ENCODE results near the gene MEGF6. TPM values are rescaled to one million over a fixed set of nuclear protein-coding genes. Genes with fewer than 3 reads are reported as not detected.

MEGF6 gene
- total and polyA plus RNA-seq, 2 of the 8 experiments (the other 6 are each of a cell fraction or from before 2014, with no cell fraction given), result 4.1 to 14.8 TPM

- Histone ChIP-seq H3K9me3 (ENCODE audit: insufficient read depth in 2 of 2, low read depth in 1 of 2, low read length in 1 of 2) (no peaks in the 10 kb centered on the region), H4K5ac (ENCODE audit: insufficient read length, low read depth, low read length) (no peak overlapping the region), H2BK20ac (ENCODE audit: low read length) (no peak overlapping the region), H3K27ac (ENCODE audit: low read depth, low read length) (no peak overlapping the region), H3K4me2 (ENCODE audit: insufficient read depth in 1 of 2, low read depth in 2 of 2, low read length in 2 of 2) (no peak overlapping the region), H2AFZ (ENCODE audit: low read length) (no peak overlapping the region), H3K4ac (replicated peaks; ENCODE audit: insufficient read length, low read depth, low read length) (no peak overlapping the region), H3K9ac (replicated peaks in 1 of 4; ENCODE audit: extremely low read depth in 1 of 4, low read depth in 3 of 4, low read length in 3 of 4) (no peak overlapping the region), H3K79me1 (ENCODE audit: low read depth, low read length) (no peaks in the 10 kb centered on the region; the same call in 1 of the 2 replicates), H2BK120ac (replicated peaks; ENCODE audit: low read depth, low read length) (no peak overlapping the region), H4K91ac (replicated peaks; ENCODE audit: insufficient read length, low read length) (no peak overlapping the region), H3K36me3 (ENCODE audit: control insufficient read depth in 2 of 4, insufficient read depth in 4 of 4, low read length in 3 of 4) (no peaks in the 10 kb centered on the region; a peak in 2 of 8 replicates), H3K18ac (ENCODE audit: extremely low read depth, low read length) (no peak overlapping the region), H2BK12ac (ENCODE audit: low read depth, low read length) (no peak overlapping the region), H3K56ac (replicated peaks; ENCODE audit: insufficient read length, low read depth, low read length) (no peak overlapping the region), H4K20me1 (replicated peaks in 1 of 2; ENCODE audit: control insufficient read depth in 1 of 2, insufficient read depth in 2 of 2, low read length in 2 of 2) (peaks cover 2 to 17% of the 10 kb centered on the region in 2 experiments), H2AK5ac (ENCODE audit: low read depth, low read length) (no peak overlapping the region), H2BK15ac (ENCODE audit: low read length) (no peak overlapping the region), H2BK5ac (ENCODE audit: low read depth, low read length) (no peak overlapping the region), H3K23ac (ENCODE audit: insufficient read length) (no peak overlapping the region), H3K4me1 (replicated peaks in 1 of 4; ENCODE audit: control insufficient read depth in 3 of 4, insufficient read depth in 4 of 4, low read length in 3 of 4) (peaks cover 0 to 4% (median 0%) of the 10 kb centered on the region in 4 experiments; a peak in 1 of 7 replicates), H3K27me3 (replicated peaks in 1 of 4; ENCODE audit: control insufficient read depth in 3 of 4, extremely low read depth in 1 of 4, insufficient read depth in 3 of 4, low read length in 3 of 4) (no peaks in the 10 kb centered on the region), H3K14ac (ENCODE audit: insufficient read length) (no peak overlapping the region), H3K23me2 (ENCODE audit: low read depth, low read length) (no peaks in the 10 kb centered on the region), H3K79me2 (ENCODE audit: control insufficient read depth in 1 of 2, insufficient read depth in 2 of 2, low read length in 2 of 2) (no peaks in the 10 kb centered on the region), H4K8ac (ENCODE audit: extremely low read depth, insufficient read depth, low read length) (no peak overlapping the region), H3K4me3 (ENCODE audit: extremely low read depth in 1 of 4, insufficient read depth in 2 of 4, low read depth in 3 of 4, low read length in 4 of 4) (no peak overlapping the region)
- 91% methylated on average over 21 of the region's 22 CpGs; no CpG with 5 or more reads in 1 of the 2 experiments for WGBS, 2 experiments (ENCODE audit: extremely low coverage in 1 of 2, insufficient coverage in 1 of 2, insufficient read length in 1 of 2, insufficient replicate concordance in 2 of 2, low coverage in 1 of 2, low lambda C conversion rate in 2 of 2, missing lambda C conversion rate in 1 of 2)
- DNase-seq (ENCODE audit: low read depth in 1 of 2, low spot score in 2 of 2) (no peak), FAIRE-seq (no peak)
- no peak for TF ChIP-seq SIN3A (conservative IDR thresholded peaks at IDR 0.05 in 1 of 2, IDR thresholded peaks at IDR 0.05 in 1 of 2; ENCODE audit: low read depth in 1 of 2, low read length in 2 of 2)
- TF ChIP-seq JUND (IDR thresholded peaks at IDR 0.05; ENCODE audit: low read length), result no peak
- no peak for TF ChIP-seq KDM5A (IDR thresholded peaks at IDR 0.05; ENCODE audit: low read length)
- TF ChIP-seq SP2 (IDR thresholded peaks at IDR 0.05; ENCODE audit: low read length), result no peak
- TF ChIP-seq USF2 (IDR thresholded peaks at IDR 0.05; ENCODE audit: low read length), result no peak
- no peak for TF ChIP-seq CBX8 (IDR thresholded peaks at IDR 0.05; ENCODE audit: borderline replicate concordance, low read depth, low read length)
- TF ChIP-seq SIRT6 (IDR thresholded peaks at IDR 0.05; ENCODE audit: low read length), result no peak
- no peak for TF ChIP-seq YY1 (IDR thresholded peaks at IDR 0.05; ENCODE audit: low read depth, low read length)
- no peak for TF ChIP-seq FOSL1 (IDR thresholded peaks at IDR 0.05; ENCODE audit: insufficient read depth, low read depth, low read length)
- no peak for TF ChIP-seq HDAC2 (IDR thresholded peaks at IDR 0.05; ENCODE audit: borderline replicate concordance in 1 of 2, low read depth in 2 of 2, low read length in 2 of 2)
- no peak for TF ChIP-seq RBBP5 (IDR thresholded peaks at IDR 0.05; ENCODE audit: borderline replicate concordance, low read depth, low read length)
- no peak for TF ChIP-seq SIX5 (IDR thresholded peaks at IDR 0.05; ENCODE audit: low read depth, low read length)
- ChIA-PET CTCF (ENCODE audit: partially characterized antibody) (interaction anchor here (0.8 to 2.8 kb wide), 8 partner anchors 9 to 124 kb away, joined by 3 to 9 read pairs (median 3); no protein-coding TSS in a partner anchor), POLR2A (ENCODE audit: partially characterized antibody) (interaction anchor here (0.7 kb wide), 1 partner anchor 17 kb away, joined by 3 read pairs; no protein-coding TSS in a partner anchor)
These were observed 111.7 kb downstream of the MEGF6 start for GRCh38 chr1:3499611-3500010.

Measured in H1 (cell line).